Kidney capillary endothelial cell (primary cell): ENCODE measurements around the gene OR5K3.
"Not testable (repeated sequence)": the region's sequence is repeated elsewhere in the genome, so short reads cannot be mapped to it uniquely, and the experiment has no call there.

Experiments
- DNase-seq: peaks from one replicate; pipeline ENCODE4 v3.0.0-alpha.2; 2018; ENCODE audit warnings: low spot score

Gene OR5K3, protein sequence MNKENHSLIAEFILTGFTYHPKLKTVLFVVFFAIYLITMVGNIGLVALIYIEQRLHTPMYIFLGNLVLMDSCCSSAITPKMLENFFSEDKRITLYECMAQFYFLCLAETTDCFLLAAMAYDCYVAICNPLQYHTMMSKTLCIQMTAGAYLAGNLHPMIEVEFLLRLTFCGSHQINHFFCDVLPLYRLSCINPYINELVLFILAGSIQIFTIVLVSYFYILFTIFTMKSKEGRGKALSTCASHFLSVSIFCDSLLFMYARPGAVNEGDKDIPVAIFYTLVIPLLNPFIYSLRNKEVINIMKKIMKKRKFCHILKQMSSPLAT

DNA sequence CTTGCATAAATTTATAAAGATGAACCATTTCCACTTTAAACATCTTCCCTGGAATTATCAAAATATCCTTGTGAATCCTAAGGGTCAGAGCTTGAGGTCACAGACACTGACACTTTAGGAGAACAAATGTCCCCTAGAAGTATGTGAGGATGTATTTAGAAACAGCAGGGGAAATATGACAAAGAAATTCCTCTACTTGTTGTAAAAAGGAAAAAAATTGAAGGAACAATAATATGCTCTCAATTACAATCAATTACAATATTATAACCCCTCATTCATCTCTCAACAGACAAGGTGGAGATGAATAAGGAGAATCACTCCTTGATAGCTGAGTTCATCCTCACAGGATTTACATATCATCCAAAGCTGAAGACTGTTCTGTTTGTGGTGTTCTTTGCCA, at the start of gene OR5K3:
OR5K3 (plus strand) TSS at position 301 of the 400 bp plus-strand sequence; CDS start at position 301, 0 bp downstream.
- DNase-seq = no peak

DNA sequence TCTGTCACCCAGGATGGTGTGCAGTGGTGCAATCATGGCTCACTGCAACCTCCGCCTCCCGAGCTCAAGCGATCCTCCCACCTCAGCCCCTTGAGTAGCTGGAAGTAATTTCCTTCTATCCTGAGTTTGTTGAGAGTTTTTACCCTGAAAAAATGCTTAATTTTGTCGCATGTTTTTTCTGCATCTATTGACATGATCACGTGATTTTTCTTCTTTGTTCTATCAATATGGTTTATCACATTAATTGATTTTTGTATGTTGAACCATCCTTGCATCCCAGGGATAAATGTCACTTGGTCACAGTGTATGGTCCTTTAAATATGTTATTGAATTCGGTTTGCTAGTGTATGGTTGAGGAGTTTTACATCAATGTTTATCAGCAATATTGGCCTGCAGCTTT, 48.7 kb upstream of the OR5K3 start:
- no peak for DNase-seq

DNA sequence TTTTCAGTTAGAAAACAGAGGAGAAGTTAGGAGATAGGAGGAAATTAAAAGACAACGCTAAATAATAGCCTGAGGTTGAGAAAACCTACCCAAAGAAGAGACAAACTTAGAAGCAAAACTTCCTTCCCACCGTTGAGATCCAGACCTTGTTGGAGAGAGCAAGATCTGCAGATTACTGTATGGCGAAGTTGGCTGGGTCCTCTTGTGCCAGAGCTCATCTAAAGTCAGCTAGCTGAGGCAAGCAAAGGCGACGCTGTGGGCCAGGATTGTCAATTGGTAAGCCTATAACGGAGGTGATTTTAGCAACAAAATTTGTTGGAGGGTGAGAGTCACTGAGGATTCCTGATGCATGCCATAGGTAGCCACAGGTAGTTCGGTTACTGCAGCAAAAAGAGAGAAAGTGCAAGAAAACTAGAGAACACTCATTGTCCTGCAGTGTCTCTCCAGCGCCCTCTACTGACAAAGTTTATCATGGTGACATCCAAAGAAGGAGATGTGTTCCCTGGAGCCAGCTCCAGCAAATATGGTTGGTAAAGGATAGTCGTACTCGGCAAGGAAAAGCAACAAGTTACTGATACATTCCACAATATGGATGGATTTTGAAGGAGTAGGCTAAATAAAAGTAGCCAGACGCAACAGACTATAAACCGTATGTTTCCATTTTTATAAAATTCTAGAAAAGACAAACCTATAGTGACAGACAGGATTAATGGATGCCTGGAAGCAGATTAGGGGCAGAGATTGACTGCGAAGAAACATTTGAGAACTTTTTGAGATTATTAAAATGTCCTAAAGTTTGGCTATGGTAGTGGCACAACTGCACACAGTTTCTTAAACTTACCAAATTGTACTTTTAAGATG, 46.6 kb upstream of the OR5K3 start:
- peak; percentile 4 for DNase-seq

DNA sequence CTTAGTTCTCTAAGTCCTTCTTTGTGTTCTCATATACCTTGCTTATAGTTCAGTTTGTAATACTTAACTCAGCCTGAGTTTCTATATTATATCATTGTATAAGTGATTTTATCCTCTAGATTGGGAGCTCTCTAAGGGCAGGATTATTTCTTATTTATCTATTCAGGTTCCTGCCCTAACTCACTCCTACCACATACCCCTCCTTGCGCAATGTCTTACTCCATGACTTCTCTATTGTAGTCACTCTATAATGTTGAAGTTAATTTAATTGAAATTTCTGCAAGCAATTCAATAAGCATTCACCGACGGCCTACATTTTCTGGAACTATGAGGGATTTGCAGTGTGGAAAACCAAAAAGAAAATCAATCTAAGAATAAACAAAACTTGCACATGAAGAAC, 40.4 kb upstream of the OR5K3 start:
- DNase-seq = no peak

DNA sequence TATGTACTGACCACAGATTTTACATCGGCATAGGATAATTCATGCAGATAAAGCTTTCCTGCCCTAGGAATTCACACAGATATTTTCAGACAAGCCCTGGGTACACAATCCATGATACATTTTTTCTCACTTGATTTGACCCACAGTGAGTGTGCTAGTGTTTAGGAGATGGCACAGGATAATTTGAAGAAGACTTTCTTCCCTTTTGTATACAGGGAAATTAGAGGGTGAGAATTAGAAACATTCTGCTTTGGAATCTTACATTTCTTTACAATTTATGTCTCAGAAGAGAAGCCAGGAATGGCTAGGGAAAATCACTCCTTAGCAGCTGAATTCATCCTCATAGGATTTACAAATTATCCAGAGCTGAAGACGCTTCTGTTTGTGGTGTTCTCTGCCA, 36.9 kb upstream of the OR5K3 start, which contains the start of gene OR5K4:
OR5K4 (plus strand) TSS at position 301 of the 400 bp plus-strand sequence; CDS start at position 301, 0 bp downstream.
- DNase-seq = no peak

DNA sequence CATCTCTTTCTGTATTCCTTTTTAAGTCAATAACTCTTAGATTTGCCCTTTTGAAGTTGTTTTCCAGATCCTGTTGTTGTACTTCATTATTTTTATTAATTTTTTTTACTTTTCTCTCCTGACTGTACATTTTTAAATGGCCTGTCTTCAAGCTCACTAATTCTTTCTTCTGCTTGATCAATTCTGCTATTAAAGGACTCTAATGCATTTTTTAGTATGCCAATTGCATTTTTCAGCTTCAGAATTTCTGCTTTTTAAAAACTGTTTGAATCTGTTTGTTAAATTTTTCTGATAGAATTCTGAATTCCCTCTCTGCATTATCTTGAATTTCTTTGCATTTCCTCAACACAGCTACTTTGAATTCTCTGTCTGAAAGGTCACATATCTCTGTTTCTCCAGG, 31.2 kb upstream of the OR5K3 start:
- DNase-seq = no peak

DNA sequence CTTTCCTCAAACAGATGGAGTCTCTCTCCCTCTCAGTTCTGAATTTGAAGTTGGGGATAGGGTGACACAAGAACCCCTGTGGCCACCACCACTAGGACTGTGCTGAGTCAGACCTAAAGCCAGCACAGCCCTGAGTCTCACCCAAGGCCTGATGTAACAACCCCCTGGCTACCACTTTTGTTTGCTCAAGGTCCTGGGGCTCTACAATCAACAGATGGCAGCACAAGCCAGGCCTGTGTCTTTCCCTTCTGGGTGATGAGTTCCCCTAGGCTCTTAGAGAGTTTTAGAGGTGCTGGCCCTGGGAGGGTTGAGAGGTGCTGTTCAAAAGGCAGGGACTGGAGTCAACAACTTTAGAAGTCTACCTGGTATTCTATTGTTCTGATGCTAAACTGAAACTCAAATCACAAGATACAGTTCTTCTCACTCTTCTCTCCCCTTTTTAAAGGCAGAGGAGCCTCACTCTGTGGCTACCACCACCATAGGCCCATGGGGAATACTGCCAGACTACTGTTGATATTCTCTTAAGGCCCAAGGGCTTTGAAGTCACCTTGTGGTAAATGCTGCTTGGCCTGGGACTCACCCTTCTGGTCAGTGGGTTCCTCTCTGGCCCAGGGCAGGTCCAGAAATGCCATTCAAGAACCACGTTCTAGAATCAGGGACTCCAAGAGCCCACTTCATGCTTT, 30.3 kb upstream of the OR5K3 start:
- no peak for DNase-seq

DNA sequence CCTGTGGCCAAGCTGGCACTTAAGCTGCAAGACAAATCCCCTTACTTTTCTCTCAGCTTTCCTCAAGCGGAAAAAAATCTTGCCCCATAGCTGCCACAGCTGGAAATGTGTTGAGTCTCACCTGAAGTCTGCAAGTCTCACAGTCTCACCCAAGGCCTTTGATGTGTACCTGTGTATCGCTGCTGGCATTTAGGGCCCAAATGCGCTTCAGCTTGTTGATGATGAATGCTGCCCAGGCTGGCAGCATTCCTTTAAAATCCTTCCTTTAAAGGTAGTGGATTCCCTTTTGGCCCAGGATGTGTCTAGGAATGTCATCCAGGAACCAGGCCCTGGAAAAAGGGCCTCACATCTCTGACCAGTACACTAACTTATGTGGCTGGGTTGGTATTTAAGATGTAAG, 29.8 kb upstream of the OR5K3 start:
- DNase-seq = no peak

DNA sequence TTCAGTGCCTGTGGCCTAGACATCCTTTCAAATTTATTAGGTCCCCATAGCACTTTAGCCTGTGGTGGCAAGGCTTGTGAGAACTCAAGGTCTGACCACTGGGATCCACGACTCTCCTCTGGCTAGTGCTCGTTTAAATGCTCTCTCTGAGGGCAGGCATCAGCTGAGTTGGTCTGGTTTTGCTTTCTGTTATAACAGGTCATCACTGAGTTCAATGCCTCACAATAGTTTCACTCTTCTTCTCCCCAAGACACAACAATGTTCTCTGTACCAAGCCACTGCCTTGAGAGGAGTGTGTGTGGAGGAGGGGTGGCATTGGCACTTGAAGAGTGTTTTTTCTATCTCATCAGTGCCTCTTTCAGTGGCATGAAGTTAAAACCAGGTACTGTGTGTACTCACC, 29.2 kb upstream of the OR5K3 start:
- no peak for DNase-seq

DNA sequence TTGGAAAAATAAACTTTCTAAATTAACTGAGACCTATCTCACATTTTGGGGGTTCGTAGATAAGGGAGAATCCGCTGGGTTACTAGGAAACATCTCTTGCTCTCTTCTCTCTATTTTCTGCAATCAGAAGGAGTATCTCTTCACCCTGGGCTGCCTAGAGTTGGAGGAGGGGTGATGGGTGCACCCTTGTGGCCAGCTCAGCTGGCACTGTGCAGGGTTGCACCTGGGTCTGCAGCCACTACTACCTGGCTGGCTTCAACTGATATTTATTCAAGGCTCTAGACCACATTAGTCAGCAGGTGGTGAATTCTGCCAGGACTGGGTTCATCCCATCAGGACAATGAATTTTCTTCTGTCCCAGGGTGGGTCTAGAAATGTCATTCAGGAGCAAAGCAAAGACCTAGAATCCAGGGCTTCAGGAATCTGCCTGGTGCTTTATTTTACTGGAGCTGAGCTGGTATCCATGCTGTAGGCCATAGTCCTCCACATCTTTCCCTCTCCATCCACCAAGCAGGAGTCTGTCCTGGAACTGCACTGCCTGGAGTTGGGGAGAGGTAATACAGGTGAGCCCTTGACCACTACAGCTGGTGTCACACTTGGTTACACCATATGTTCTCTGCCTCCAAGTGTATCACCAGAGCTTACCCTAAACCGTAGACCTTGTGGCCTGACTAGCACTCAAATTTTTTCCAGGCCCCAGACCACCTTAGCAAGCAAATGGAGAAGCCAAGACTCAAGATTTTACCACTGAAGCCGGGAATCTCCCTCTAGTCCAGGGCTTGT, 22.8 kb upstream of the OR5K3 start:
- no peak for DNase-seq

DNA sequence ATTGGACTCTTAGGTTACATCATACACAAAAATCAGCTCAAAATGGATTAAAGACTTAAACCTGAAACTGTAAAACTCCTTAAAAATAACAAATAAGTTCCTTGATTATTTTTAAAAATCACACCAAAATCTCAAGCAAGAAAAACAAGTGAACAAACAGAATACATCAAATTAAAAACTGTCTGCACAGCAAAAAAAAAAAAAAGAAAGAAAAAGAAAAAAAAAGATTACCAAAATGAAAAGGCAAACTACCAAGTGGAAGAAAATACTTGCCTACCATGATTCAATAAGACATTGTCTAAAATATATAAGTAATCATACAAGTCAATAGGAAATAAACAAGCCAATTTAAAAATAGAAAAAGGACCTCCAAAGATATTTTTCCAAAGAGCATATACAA, 19.3 kb upstream of the OR5K3 start:
- DNase-seq = no peak

DNA sequence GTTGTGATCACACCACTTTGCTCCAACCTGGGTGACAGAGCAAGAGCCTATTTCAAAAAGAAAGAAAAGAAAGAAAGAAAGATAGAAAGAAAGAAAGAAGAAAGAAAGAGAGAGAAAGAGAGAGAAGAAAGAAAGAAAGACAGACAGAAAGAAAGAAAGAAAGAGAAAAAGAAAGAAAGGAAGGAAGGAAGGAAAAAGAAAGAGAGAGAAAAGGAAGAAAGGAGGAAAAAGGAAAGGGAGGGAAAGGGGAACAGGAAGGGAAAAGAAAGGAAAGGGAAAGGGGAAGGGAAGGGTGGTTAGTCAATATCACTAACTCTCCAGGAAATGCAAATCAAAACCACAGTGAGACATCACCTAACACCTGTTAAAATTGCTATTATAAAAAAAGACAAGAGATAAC, 18.6 kb upstream of the OR5K3 start:
- DNase-seq = no peak

DNA sequence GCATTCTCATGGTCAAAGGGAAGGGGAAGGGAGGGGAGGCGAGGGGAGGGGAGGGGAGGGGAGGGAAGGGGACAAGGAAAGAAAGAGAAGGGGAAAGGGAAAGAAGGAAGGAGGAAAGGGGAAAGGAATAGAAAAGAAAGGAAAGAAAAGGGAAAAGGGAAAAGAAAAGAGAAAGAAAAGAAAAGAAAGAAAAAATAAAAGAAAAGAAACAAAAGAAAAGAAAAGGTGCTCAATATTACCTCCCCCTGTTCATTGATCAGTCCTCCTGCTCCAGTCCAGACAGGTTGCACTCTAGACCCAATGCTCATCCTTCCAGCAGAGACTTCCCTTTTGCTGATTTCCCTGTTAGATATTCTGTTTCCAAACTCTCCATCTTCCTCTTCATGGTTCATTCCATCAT, 18.0 kb upstream of the OR5K3 start:
- no peak for DNase-seq

DNA sequence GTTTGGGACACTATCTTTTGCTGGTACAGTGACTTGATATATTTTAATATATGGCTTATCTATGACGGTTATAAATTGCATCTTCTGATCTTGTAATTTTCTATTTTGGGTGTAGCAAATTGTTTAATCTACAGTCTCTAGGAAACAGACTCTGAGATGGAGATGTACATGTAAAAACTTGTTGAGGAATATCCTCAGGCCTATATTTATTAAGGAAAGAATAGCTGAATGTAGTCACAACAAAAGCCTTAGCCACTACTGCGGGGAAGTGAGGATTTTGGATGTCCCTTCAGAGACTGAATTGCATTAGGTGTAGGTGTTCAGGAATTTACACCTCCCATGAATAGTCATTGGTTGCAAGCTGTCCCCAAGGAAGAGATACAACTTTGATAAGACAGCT, 13.8 kb upstream of the OR5K3 start:
- DNase-seq = no peak

DNA sequence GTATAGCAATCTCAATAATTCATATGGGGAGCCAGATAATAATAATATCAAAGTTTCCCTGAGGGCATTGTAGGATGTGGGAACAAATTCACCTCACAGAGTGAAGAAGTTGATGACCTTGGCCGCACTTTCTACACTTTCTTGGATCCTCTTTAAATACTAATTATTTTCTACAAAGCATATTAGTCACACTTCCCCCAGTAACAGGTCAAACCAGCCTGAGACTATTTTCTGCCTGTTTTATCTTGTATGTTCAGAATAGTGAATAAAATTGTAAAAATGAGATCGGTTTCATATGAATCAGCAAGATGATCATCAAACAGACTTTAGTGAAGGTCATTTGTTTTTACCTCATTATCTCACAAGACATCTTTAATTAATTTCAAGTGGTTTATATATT, 2.3 kb upstream of the OR5K3 start:
- DNase-seq = no peak

DNA sequence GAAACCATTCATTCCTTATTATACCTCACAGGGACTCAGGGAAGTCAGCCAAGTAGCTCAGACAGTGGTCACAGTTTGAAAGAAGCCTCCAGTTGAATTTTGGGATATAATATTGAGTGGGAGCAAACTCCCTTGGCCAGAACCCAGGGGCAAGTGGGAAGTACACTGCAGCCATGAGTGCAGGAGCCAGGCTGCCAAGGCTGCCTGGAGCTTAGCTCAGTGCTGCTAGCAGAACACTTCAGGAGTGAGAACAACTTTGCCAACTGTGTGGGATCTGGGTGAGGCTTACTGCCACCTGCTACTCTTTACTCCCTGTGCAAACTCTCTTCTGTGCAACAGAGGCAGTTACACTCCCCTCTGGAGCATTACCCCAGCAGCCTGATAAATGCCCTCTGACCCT, 4.6 kb downstream of the OR5K3 start:
- DNase-seq = no peak

DNA sequence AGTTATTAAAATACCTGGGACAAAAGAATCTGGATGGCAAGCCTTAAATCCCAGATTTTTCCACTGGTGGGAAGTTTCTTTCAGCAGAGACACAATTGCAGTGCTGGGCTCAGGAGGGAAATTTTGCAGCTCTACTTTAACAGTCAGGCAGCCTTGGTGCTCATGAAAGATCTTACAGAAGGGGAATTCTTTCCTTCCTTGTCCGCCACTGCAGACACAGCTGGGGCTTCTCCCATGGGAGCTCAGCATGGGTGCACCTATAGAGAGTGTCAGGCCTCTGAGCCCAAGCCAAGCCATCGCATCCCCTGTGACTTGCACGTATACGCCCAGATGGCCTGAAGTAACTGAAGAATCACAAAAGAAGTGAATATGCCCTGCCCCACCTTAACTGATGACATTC, 6.0 kb downstream of the OR5K3 start:
- not testable (repeated sequence) for DNase-seq

DNA sequence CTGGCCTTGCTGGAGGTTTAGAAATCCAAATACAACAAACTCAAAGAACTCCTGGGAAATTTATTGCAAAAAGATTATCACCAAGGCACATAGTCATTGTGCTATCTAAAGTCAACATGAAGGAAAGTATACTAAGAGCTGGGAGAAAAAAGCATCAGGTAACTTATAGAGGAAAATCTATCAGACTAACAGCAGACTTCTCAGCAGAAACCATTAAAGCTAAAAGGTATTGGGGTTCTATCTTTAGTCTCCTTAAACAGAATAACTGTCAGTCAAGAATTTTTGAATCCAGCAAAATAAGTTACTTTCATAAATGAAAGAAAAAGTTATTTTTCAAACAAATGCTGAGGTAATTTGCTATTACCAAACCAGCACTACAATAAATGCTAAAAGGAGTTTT, 8.0 kb downstream of the OR5K3 start:
- DNase-seq = no peak

DNA sequence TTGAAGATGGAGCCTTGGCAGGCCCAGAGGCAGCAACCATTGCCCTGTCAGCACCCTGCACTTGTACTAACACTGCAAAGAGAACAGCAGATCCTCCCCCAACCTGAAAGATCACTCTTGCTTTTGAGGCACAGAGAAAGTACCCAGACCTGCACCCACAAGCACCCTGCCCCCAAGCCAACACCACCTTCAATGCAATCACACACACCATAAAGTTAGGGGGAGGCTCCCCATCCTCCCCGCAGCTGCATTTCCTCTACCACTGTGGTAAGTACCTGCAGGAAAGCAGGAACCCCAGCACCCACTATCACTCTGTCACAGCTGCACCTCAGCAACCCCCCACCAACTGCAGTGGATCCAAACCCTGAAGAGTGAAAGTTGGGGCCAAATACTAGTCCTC, 12.0 kb downstream of the OR5K3 start:
- no peak for DNase-seq

DNA sequence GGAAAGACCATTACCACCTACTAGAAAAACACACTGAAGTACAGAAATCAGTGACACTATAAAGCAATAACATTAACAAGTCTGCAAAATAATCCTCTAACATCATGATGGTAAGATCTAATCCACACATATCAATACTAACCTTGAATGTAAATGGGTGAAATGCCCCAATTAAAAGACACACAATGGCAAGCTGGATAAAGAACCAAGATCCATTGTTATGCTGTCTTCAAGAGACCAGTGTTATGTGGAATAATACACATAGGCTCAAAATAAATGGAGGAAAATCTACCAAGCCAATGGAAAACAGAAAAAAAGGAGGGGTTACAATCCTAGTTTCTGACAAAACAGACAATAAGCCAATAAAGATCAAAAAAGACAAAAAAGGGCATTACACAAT, 13.5 kb downstream of the OR5K3 start:
- no peak for DNase-seq

DNA sequence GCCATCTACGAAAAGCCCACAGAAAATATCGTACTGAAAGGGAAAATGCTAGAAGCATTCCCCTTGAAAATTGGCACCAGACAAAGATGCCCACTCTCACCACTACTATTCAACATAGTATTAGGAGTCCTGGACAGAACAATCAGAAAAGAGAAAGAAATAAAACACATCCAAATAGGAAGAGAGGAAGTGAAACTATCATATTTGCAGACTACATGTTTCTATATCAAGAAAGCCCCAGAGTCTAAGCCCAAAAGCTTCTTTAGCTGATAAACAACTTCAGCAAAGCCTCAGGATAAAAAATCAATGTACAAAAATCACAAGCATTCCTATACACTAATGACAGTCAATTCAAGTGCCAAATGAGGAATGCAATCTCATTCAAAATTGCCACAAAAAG, 15.6 kb downstream of the OR5K3 start:
- DNase-seq = no peak

DNA sequence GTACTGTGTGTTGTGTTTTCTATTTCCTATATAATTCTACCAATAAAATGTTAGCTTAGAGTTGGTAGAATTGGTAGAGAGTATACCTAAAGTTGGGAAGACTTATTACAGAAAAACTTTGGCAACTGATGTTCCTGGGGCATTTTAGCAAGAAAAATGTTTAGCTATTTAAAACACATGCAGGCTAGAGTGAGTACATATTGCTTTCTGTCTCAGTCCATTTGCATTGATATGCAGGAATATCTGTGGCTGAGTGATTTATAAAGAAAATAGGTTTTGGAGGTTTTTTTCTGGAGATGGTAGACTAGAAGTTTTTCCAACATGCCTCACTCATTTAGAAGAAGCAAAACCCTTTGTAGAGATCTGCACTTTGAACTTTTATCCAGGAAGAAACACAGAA, 42.1 kb downstream of the OR5K3 start:
- no peak for DNase-seq
